Measurements from ENCODE around the gene ENTR1. TPM values are rescaled to one million over a fixed set of nuclear protein-coding genes. Genes with fewer than 3 reads are reported as not detected.

The ENTR1 gene
- total and polyA plus RNA-seq, 2 donors (not counting 1 experiment from before 2014, with no cell fraction given): 77.7 to 86.3 TPM

DNA sequence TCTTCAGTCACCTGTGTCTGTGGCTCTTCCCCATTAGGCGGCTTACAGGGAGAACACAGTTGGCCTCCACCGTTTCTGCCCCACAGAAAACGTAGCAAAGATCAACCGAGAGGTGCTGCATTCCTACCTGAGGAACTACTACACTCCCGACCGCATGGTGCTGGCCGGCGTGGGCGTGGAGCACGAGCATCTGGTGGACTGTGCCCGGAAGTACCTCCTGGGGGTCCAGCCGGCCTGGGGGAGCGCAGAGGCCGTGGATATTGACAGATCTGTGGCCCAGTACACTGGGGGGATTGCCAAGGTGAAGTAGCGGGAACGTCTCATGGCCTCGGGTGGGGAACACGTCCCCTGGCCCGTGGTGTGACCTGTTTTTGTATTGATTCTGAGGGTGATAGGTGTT is 6.5 kb upstream of the ENTR1 start:
- H3K4me1 Mint-ChIP-seq: peaks cover 3% of the 10 kb centered on the region
- ATAC-seq (ENCODE audit: low read depth) (no peak), DNase-seq (no peak)
- H3K27ac Mint-ChIP-seq: no peak overlapping the region
- WGBS (ENCODE audit: insufficient coverage): 95% methylated on average over 19 of the region's 19 CpGs
- H3K9me3 Mint-ChIP-seq (ENCODE audit: insufficient read depth): no peaks in the 10 kb centered on the region
- no peak overlapping the region for H3K27ac ChIP-seq (ENCODE audit: low read length in 2 of 2)
- H3K4me2 ChIP-seq (replicated peaks; ENCODE audit: low read depth, low read length, poor library complexity, severe bottlenecking): no peak overlapping the region
- H3K9ac ChIP-seq (ENCODE audit: low read length): no peak overlapping the region
- H3K4me1 ChIP-seq (ENCODE audit: control insufficient read depth in 2 of 2, insufficient read depth in 2 of 2, low read length in 2 of 2): peaks cover 0 to under 1% of the 10 kb centered on the region in 2 donors
- no peak overlapping the region for H3K4me3 Mint-ChIP-seq
- H4K20me1 ChIP-seq (ENCODE audit: control insufficient read depth, insufficient read depth, low read length, poor library complexity, severe bottlenecking): peaks cover 22% of the 10 kb centered on the region
- peaks cover 30% of the 10 kb centered on the region for H3K79me2 ChIP-seq (ENCODE audit: control insufficient read depth, insufficient read depth, low read length)
- no peak overlapping the region for H2AFZ ChIP-seq (ENCODE audit: insufficient read depth, low read depth, low read length, poor library complexity, severe bottlenecking)
- intact Hi-C loops (cut with micrococcal nuclease): no loop called here
- CTCF ChIA-PET: interaction anchor here (0.6 kb wide), 1 partner anchor 310 kb away, joined by 3 read pairs; no protein-coding TSS in a partner anchor
- H3K27me3 Mint-ChIP-seq: no peaks in the 10 kb centered on the region
- POLR2A ChIA-PET: interaction anchor here (0.7 kb wide), 1 partner anchor 384 kb away, joined by 3 read pairs; no protein-coding TSS in a partner anchor
- no peak overlapping the region for H3K4me3 ChIP-seq (ENCODE audit: control extremely low read depth in 1 of 5, extremely low read depth in 1 of 5, insufficient read depth in 1 of 5, low read depth in 2 of 5, low read length in 4 of 5)
- no peaks in the 10 kb centered on the region for H3K9me3 ChIP-seq (ENCODE audit: control extremely low read depth in 1 of 3, control insufficient read depth in 2 of 3, insufficient read depth in 1 of 3, low read length in 2 of 3)
- no peaks in the 10 kb centered on the region for H3K27me3 ChIP-seq (replicated peaks in 1 of 4; ENCODE audit: control extremely low read depth in 1 of 4, control insufficient read depth in 3 of 4, insufficient read depth in 4 of 4, low read length in 3 of 4)
- TF ChIP-seq EZH2 (IDR thresholded peaks at IDR 0.05; ENCODE audit: borderline replicate concordance, insufficient read depth, low read depth, low read length, poor library complexity, severe bottlenecking): no peak
- TF ChIP-seq, protein P1, sequence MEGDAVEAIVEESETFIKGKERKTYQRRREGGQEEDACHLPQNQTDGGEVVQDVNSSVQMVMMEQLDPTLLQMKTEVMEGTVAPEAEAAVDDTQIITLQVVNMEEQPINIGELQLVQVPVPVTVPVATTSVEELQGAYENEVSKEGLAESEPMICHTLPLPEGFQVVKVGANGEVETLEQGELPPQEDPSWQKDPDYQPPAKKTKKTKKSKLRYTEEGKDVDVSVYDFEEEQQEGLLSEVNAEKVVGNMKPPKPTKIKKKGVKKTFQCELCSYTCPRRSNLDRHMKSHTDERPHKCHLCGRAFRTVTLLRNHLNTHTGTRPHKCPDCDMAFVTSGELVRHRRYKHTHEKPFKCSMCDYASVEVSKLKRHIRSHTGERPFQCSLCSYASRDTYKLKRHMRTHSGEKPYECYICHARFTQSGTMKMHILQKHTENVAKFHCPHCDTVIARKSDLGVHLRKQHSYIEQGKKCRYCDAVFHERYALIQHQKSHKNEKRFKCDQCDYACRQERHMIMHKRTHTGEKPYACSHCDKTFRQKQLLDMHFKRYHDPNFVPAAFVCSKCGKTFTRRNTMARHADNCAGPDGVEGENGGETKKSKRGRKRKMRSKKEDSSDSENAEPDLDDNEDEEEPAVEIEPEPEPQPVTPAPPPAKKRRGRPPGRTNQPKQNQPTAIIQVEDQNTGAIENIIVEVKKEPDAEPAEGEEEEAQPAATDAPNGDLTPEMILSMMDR (IDR thresholded peaks at IDR 0.05): no peak
- H3K36me3 ChIP-seq (replicated peaks in 1 of 2; ENCODE audit: control extremely low read depth in 1 of 2, control insufficient read depth in 1 of 2, extremely low read depth in 1 of 2, insufficient read depth in 2 of 2, low read length in 1 of 2): peaks cover 0 to 84% of the 10 kb centered on the region in 2 experiments

DNA sequence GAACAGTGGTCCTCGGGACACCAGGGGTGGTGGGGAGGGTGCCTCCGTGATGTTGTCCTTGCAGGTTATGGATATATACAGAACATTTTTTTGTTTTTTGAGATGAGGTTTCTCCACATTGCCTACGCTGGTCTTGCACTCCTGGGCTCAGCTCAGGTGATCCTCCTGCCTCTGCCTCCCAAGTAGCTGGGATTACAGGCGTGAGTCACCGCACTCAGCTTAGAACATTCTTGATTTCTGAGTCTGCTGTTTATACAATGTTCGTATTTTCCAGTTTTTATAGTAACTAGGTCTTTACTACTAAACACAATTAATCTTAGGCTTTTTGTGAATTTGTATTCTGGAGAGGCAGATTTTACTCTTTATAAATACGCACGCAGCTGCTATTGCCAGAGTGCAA is 6.0 kb upstream of the ENTR1 start:
- Mint-ChIP-seq H3K9me3 (ENCODE audit: insufficient read depth) (no peaks in the 10 kb centered on the region), H3K27ac (no peak overlapping the region), H3K4me3 (no peak overlapping the region), H3K4me1 (peaks cover 8% of the 10 kb centered on the region), H3K27me3 (no peaks in the 10 kb centered on the region)
- H3K27ac ChIP-seq (ENCODE audit: low read length in 2 of 2): no peak overlapping the region
- H3K4me1 ChIP-seq (ENCODE audit: control insufficient read depth in 2 of 2, insufficient read depth in 2 of 2, low read length in 2 of 2): peaks cover 5% of the 10 kb centered on the region in 2 donors
- 87% methylated on average over 3 of the region's 8 CpGs for WGBS (ENCODE audit: insufficient coverage)
- H3K79me2 ChIP-seq (ENCODE audit: control insufficient read depth, insufficient read depth, low read length): peaks cover 35% of the 10 kb centered on the region
- ChIA-PET POLR2A (no interaction called here), CTCF (interaction anchor here (0.6 kb wide), 1 partner anchor 311 kb away, joined by 3 read pairs; no protein-coding TSS in a partner anchor)
- ATAC-seq (ENCODE audit: low read depth) (no peak), DNase-seq (no peak)
- H4K20me1 ChIP-seq (ENCODE audit: control insufficient read depth, insufficient read depth, low read length, poor library complexity, severe bottlenecking): peaks cover 27% of the 10 kb centered on the region
- no peak overlapping the region for H3K4me3 ChIP-seq (ENCODE audit: control extremely low read depth in 1 of 5, extremely low read depth in 1 of 5, insufficient read depth in 1 of 5, low read depth in 2 of 5, low read length in 4 of 5)
- no peak overlapping the region for H3K9ac ChIP-seq (ENCODE audit: low read length)
- H3K27me3 ChIP-seq (replicated peaks in 1 of 4; ENCODE audit: control extremely low read depth in 1 of 4, control insufficient read depth in 3 of 4, insufficient read depth in 4 of 4, low read length in 3 of 4): no peaks in the 10 kb centered on the region
- H2AFZ ChIP-seq (ENCODE audit: insufficient read depth, low read depth, low read length, poor library complexity, severe bottlenecking): no peak overlapping the region
- no peak overlapping the region for H3K4me2 ChIP-seq (replicated peaks; ENCODE audit: low read depth, low read length, poor library complexity, severe bottlenecking)
- intact Hi-C loops (cut with micrococcal nuclease): no loop called here
- no peaks in the 10 kb centered on the region for H3K9me3 ChIP-seq (ENCODE audit: control extremely low read depth in 1 of 3, control insufficient read depth in 2 of 3, insufficient read depth in 1 of 3, low read length in 2 of 3)
- H3K36me3 ChIP-seq (replicated peaks in 1 of 2; ENCODE audit: control extremely low read depth in 1 of 2, control insufficient read depth in 1 of 2, extremely low read depth in 1 of 2, insufficient read depth in 2 of 2, low read length in 1 of 2): peaks cover 0 to 81% of the 10 kb centered on the region in 2 experiments
- no peak for TF ChIP-seq EZH2 (IDR thresholded peaks at IDR 0.05; ENCODE audit: borderline replicate concordance, insufficient read depth, low read depth, low read length, poor library complexity, severe bottlenecking)
- TF ChIP-seq, protein P1 (IDR thresholded peaks at IDR 0.05): no peak

All from B cell (primary cell).